A549 (cell line): ENCODE measurements around the gene PRKG1. TPM values are rescaled to one million over a fixed set of nuclear protein-coding genes. Genes with fewer than 3 reads are reported as not detected.

ENCODE experiments used
- ATAC-seq, 2 experiments: fragments of 200-7000 bp in 1 of 2; fragments of >200 bp in 1 of 2; cut with Nextera tagmentation in 1 of 2; cut with Tn5 transposase in 1 of 2; 3 replicates each; pipeline versions ENCODE4 v1.8.0 to v1.9.1; 2018 to 2020; ENCODE audit warnings: mild to moderate bottlenecking in 1 of 2, moderate library complexity in 1 of 2
- CTCF ChIA-PET: fragments of 300-600 bp; sonication (Branson Sonifier 250); formaldehyde crosslinking; extraction: SDS; loops from one replicate; lab custom pipeline; 2021; ENCODE audit warnings: antibody characterized with exemption, inconsistent platforms; lab: Yijun Ruan, JAX
- POLR2A ChIA-PET: fragments of 350-600 bp; formaldehyde crosslinking; extraction: SDS; loops from one replicate; lab custom pipeline; 2021; ENCODE audit warnings: antibody characterized with exemption, inconsistent platforms; lab: Yijun Ruan, JAX
- DNase-seq, 2 experiments: peaks; one replicate each; pipeline versions ENCODE4 v3.0.0 to v3.0.0-alpha.2; 2011 to 2016; ENCODE audit warnings: low read depth in 1 of 2, low spot score in 1 of 2
- FAIRE-seq: peaks from 2 replicates; lab custom pipeline; 2011; peaks lifted over from hg19 to GRCh38; lab: Jason Lieb, UNC
- H3K27ac ChIP-seq, 2 experiments: fragments of >200 bp; sonication (Bioruptor Twin); formaldehyde crosslinking; 3 replicates each; pipeline ENCODE4 v1.5.1; 2016 to 2017
- H3K4me1 ChIP-seq: fragments of >200 bp; sonication (Bioruptor Twin); formaldehyde crosslinking; 3 replicates; pipeline ENCODE4 v1.6.1; 2016
- H3K4me2 ChIP-seq: fragments of >200 bp; sonication (Bioruptor Twin); formaldehyde crosslinking; 3 replicates; pipeline ENCODE4 v1.6.1; 2016
- H3K4me3 ChIP-seq: fragments of >200 bp; sonication (Bioruptor Twin); formaldehyde crosslinking; 3 replicates; pipeline ENCODE4 v1.5.1; 2016
- H3K9me3 ChIP-seq: fragments of >200 bp; sonication (Bioruptor Twin); formaldehyde crosslinking; 3 replicates; pipeline ENCODE4 v1.6.1; 2016
- CBX2 ChIP-seq: fragments of 200-600 bp; sonication (generic); IDR thresholded peaks from 2 replicates; pipeline ENCODE4 v1.6.1; 2016; ENCODE audit warnings: low read depth, mild to moderate bottlenecking, borderline replicate concordance
- CEBPB ChIP-seq, 2 experiments: fragments of >200 bp in 1 of 2; sonication (Bioruptor Twin) in 1 of 2; formaldehyde crosslinking in 1 of 2; IDR thresholded peaks; 2 replicates each; pipeline ENCODE4 v1.6.1; 2012 to 2016
- CHD2 ChIP-seq: fragments of 150-350 bp; IDR thresholded peaks from 2 replicates; pipeline ENCODE4 v1.6.1; 2014; ENCODE audit warnings: low read length; ENCODE audit not compliant: partially characterized antibody
- CTCF ChIP-seq: fragments of >200 bp; sonication (Bioruptor Twin); formaldehyde crosslinking; IDR thresholded peaks from 3 replicates; pipeline ENCODE4 v1.5.1; 2016
- EHF ChIP-seq: fragments of 250-450 bp; sonication (Bioruptor Pico); IDR thresholded peaks from 2 replicates; pipeline ENCODE4 v1.5.0; 2020; ENCODE audit warnings: mild to moderate bottlenecking
- ELK1 ChIP-seq: fragments of 150-350 bp; IDR thresholded peaks from 2 replicates; pipeline ENCODE4 v1.6.1; 2014; ENCODE audit warnings: low read depth, mild to moderate bottlenecking, low read length
- EP300 ChIP-seq, 2 experiments: fragments of >200 bp; sonication (Bioruptor Twin); formaldehyde crosslinking; IDR thresholded peaks; 2 replicates in 1 of 2; 3 replicates in 1 of 2; pipeline ENCODE4 v1.6.1; 2016 to 2017
- HDAC2 ChIP-seq: fragments of 200-600 bp; sonication (generic); IDR thresholded peaks from 2 replicates; pipeline ENCODE4 v1.6.1; 2016
- HES2 ChIP-seq: fragments of >200 bp; sonication (Bioruptor Twin); formaldehyde crosslinking; IDR thresholded peaks from 2 replicates; pipeline ENCODE4 v1.6.1; 2016
- HMGXB4 ChIP-seq: fragments of 250-450 bp; sonication (Bioruptor Pico); IDR thresholded peaks from 2 replicates; pipeline ENCODE4 v1.5.0; 2021; ENCODE audit warnings: mild to moderate bottlenecking, moderate library complexity, borderline replicate concordance
- HOXA7 ChIP-seq: fragments of 250-450 bp; sonication (Bioruptor Pico); IDR thresholded peaks from 2 replicates; pipeline ENCODE4 v1.5.0; 2020; ENCODE audit warnings: mild to moderate bottlenecking, moderate library complexity
- HOXB13 ChIP-seq: fragments of 250-450 bp; sonication (Bioruptor Pico); IDR thresholded peaks from 2 replicates; pipeline ENCODE4 v1.5.0; 2020; ENCODE audit warnings: low read depth, mild to moderate bottlenecking, moderate library complexity
- HOXB5 ChIP-seq: fragments of 250-450 bp; sonication (Bioruptor Pico); IDR thresholded peaks from 2 replicates; pipeline ENCODE4 v1.5.0; 2020; ENCODE audit warnings: mild to moderate bottlenecking, moderate library complexity
- JUNB ChIP-seq: fragments of >200 bp; sonication (Bioruptor Twin); formaldehyde crosslinking; IDR thresholded peaks from 2 replicates; pipeline ENCODE4 v1.6.1; 2016
- KDM5A ChIP-seq: fragments of 200-600 bp; sonication (generic); IDR thresholded peaks from 2 replicates; pipeline ENCODE4 v1.6.1; 2016; ENCODE audit warnings: antibody characterized with exemption, mild to moderate bottlenecking
- MAZ ChIP-seq: fragments of 150-350 bp; IDR thresholded peaks from 2 replicates; pipeline ENCODE4 v1.6.1; 2014; ENCODE audit warnings: antibody characterized with exemption, low read depth, low read length, borderline replicate concordance
- NR3C1 ChIP-seq: fragments of >200 bp; sonication (Bioruptor Twin); formaldehyde crosslinking; IDR thresholded peaks from 3 replicates; pipeline ENCODE4 v1.6.1; 2017
- POLR2A ChIP-seq: IDR thresholded peaks from 2 replicates; pipeline ENCODE4 v1.6.1; 2012; ENCODE audit warnings: mild to moderate bottlenecking, low read length
- POLR2AphosphoS2 ChIP-seq: conservative IDR thresholded peaks from 2 replicates; pipeline ENCODE4 v1.6.1; 2012; ENCODE audit warnings: low read length, improper control_type of control experiment, inconsistent platforms
- RARB ChIP-seq: fragments of 250-450 bp; sonication (Bioruptor Pico); IDR thresholded peaks from 2 replicates; pipeline ENCODE4 v1.8.0; 2021; ENCODE audit warnings: mild to moderate bottlenecking, moderate library complexity
- RNF2 ChIP-seq: fragments of 200-600 bp; sonication (generic); IDR thresholded peaks from 2 replicates; pipeline ENCODE4 v1.6.1; 2016; ENCODE audit warnings: low read depth, mild to moderate bottlenecking, antibody characterized with exemption, moderate library complexity, borderline replicate concordance
- SMC3 ChIP-seq: fragments of >200 bp; sonication (Bioruptor Twin); formaldehyde crosslinking; IDR thresholded peaks from 3 replicates; pipeline ENCODE4 v1.6.1; 2018; ENCODE audit warnings: inconsistent platforms
- ZC3H11A ChIP-seq: fragments of 450-650 bp; IDR thresholded peaks from 2 replicates; pipeline ENCODE4 v1.6.1; 2014; ENCODE audit warnings: antibody characterized with exemption, mild to moderate bottlenecking
- ZFP36 ChIP-seq: fragments of 450-650 bp; IDR thresholded peaks from 2 replicates; pipeline ENCODE4 v1.6.1; 2014; ENCODE audit warnings: borderline replicate concordance; ENCODE audit not compliant: partially characterized antibody
- ZSCAN20 ChIP-seq: fragments of 250-450 bp; sonication (Bioruptor Pico); IDR thresholded peaks from 2 replicates; pipeline ENCODE4 v1.8.0; 2022; ENCODE audit warnings: mild to moderate bottlenecking, moderate library complexity
- WGBS: methylation state at CpG from one replicate; pipeline ENCODE4 v1.1.6; 2017; ENCODE audit errors: missing lambda C conversion rate; 5-methylcytosine and 5-hydroxymethylcytosine counted together
- polyA plus RNA-seq, 4 experiments: library from polyadenylated mRNA; depleted of rRNA in 3 of 4; stranded (reverse); fragments of >200 nt; fragmentation: RNase III in 1 of 4; extraction: RNeasy Plus Mini Kit Qiagen cat#74134 plus additional on column Dnase treatment in 1 of 4; gene quantifications; 2 replicates in 3 of 4; 3 replicates in 1 of 4; pipeline ENCODE4 v1.2.3, GENCODE V29; 2011 to 2017

The PRKG1 gene
- polyA plus RNA-seq, 2 of the 4 experiments (the other 2 are of a cell fraction): not detected

- TF ChIP-seq MAZ (no peak), SMC3 (no peak), ZC3H11A (no peak), EHF (CRISPR knock-in tag) (no peak)
- TF ChIP-seq, all 56 proteins: peak for 0
These were observed 329.2 kb downstream of the PRKG1 start (continued) for GRCh38 chr10:51403521-51403920.

- CTCF ChIA-PET: no interaction called here
- no peak for ATAC-seq
These were observed 331.5 kb downstream of the PRKG1 start for GRCh38 chr10:51405580-51406351.

GRCh38 chr10:51406581-51406980, 332.3 kb downstream of the PRKG1 start:
- TF ChIP-seq CTCF (no peak), NR3C1 (no peak), HOXB5 (CRISPR knock-in tag) (no peak), RNF2 (no peak), HOXB13 (CRISPR knock-in tag) (no peak), KDM5A (no peak), CBX2 (no peak), HDAC2 (no peak), ELK1 (no peak), CEBPB (IDR thresholded peaks at IDR 0.05) (no peak), RARB (CRISPR knock-in tag) (no peak), CHD2 (no peak)
- no peak for ATAC-seq
- H3K4me2 ChIP-seq: no peak overlapping the region
- ChIA-PET CTCF (no interaction called here), POLR2A (no interaction called here)
- H3K27ac ChIP-seq: no peak overlapping the region
- no peak overlapping the region for H3K4me3 ChIP-seq
- 46% methylated on average over 6 of the region's 6 CpGs for WGBS
- FAIRE-seq: no peak
- H3K9me3 ChIP-seq: no peaks in the 10 kb centered on the region
- no peaks in the 10 kb centered on the region for H3K4me1 ChIP-seq
- DNase-seq: no peak

More at GRCh38 chr10:51405580-51406351, 331.5 kb downstream of the PRKG1 start:
- no peak overlapping the region for H3K4me3 ChIP-seq
- H3K9me3 ChIP-seq: no peaks in the 10 kb centered on the region
- no peak overlapping the region for H3K4me2 ChIP-seq
- H3K27ac ChIP-seq: no peak overlapping the region
- DNase-seq (no peak), FAIRE-seq (no peak)
- POLR2A ChIA-PET: no interaction called here
- WGBS: 31% methylated on average over 10 of the region's 10 CpGs
- TF ChIP-seq EP300 (IDR thresholded peaks at IDR 0.05) (no peak), CEBPB (IDR thresholded peaks at IDR 0.05) (no peak), POLR2AphosphoS2 (no peak), HOXA7 (CRISPR knock-in tag) (no peak), JUNB (no peak), HES2 (no peak), ZFP36 (no peak), HMGXB4 (no peak), POLR2A (no peak), ZSCAN20 (CRISPR knock-in tag) (no peak)
- no peaks in the 10 kb centered on the region for H3K4me1 ChIP-seq
